ENCODE results near the gene GPC5.

Gene GPC5

GRCh38 chr13:91809161-91809560 lies 410.7 kb downstream of the GPC5 start:
- no peaks in the 10 kb centered on the region for H3K9me3 ChIP-seq (ENCODE audit: insufficient read depth, low read length)
- no peak overlapping the region for H3K9ac ChIP-seq (ENCODE audit: insufficient read length, low read depth)
- DNase-seq (ENCODE audit: low read depth, low spot score) = no peak
- no peaks in the 10 kb centered on the region for H3K4me1 ChIP-seq (ENCODE audit: insufficient read depth, insufficient read length)
- no peaks in the 10 kb centered on the region for H3K27me3 ChIP-seq (ENCODE audit: insufficient read depth, insufficient read length)
- H3K4me3 ChIP-seq (ENCODE audit: insufficient read length, low read depth) = no peak overlapping the region
- TF ChIP-seq SUZ12 (IDR thresholded peaks at IDR 0.05; ENCODE audit: extremely low read depth, insufficient read depth, insufficient read length) = no peak
- H3K36me3 ChIP-seq (ENCODE audit: insufficient read depth, insufficient read length, low read length) = no peaks in the 10 kb centered on the region

- no peak for DNase-seq (ENCODE audit: low read depth, low spot score)
- Histone ChIP-seq H3K4me1 (ENCODE audit: insufficient read depth, insufficient read length) (no peaks in the 10 kb centered on the region), H3K9ac (ENCODE audit: insufficient read length, low read depth) (no peak overlapping the region), H3K4me3 (ENCODE audit: insufficient read length, low read depth) (no peak overlapping the region), H3K9me3 (ENCODE audit: insufficient read depth, low read length) (no peaks in the 10 kb centered on the region), H3K36me3 (ENCODE audit: insufficient read depth, insufficient read length, low read length) (no peaks in the 10 kb centered on the region), H3K27me3 (ENCODE audit: insufficient read depth, insufficient read length) (no peaks in the 10 kb centered on the region)
- TF ChIP-seq ZNF274 (IDR thresholded peaks at IDR 0.05; ENCODE audit: low read depth, low read length) (no peak), YY1 (IDR thresholded peaks at IDR 0.05; ENCODE audit: insufficient read depth, insufficient read length) (no peak), SUZ12 (IDR thresholded peaks at IDR 0.05; ENCODE audit: extremely low read depth, insufficient read depth, insufficient read length) (no peak)
Measured at GRCh38 chr13:91813253-91813652, 414.8 kb downstream of the GPC5 start.

GRCh38 chr13:91816263-91816807 lies 417.9 kb downstream of the GPC5 start:
- no peaks in the 10 kb centered on the region for H3K36me3 ChIP-seq (ENCODE audit: insufficient read depth, insufficient read length, low read length)
- no peaks in the 10 kb centered on the region for H3K9me3 ChIP-seq (ENCODE audit: insufficient read depth, low read length)
- H3K4me1 ChIP-seq (ENCODE audit: insufficient read depth, insufficient read length) = no peaks in the 10 kb centered on the region
- no peak overlapping the region for H3K9ac ChIP-seq (ENCODE audit: insufficient read length, low read depth)
- no peak for DNase-seq (ENCODE audit: low read depth, low spot score)
- no peaks in the 10 kb centered on the region for H3K27me3 ChIP-seq (ENCODE audit: insufficient read depth, insufficient read length)
- no peak overlapping the region for H3K4me3 ChIP-seq (ENCODE audit: insufficient read length, low read depth)
- TF ChIP-seq SUZ12 (IDR thresholded peaks at IDR 0.05; ENCODE audit: extremely low read depth, insufficient read depth, insufficient read length) (no peak), YY1 (IDR thresholded peaks at IDR 0.05; ENCODE audit: insufficient read depth, insufficient read length) (no peak), ZNF274 (IDR thresholded peaks at IDR 0.05; ENCODE audit: low read depth, low read length) (no peak)

- DNase-seq (ENCODE audit: low read depth, low spot score) = no peak
- H3K9me3 ChIP-seq (ENCODE audit: insufficient read depth, low read length) = no peaks in the 10 kb centered on the region
Measured at GRCh38 chr13:91817250-91817649, 418.8 kb downstream of the GPC5 start.

GRCh38 chr13:91824416-91824815 lies 426.0 kb downstream of the GPC5 start:
- no peaks in the 10 kb centered on the region for H3K27me3 ChIP-seq (ENCODE audit: insufficient read depth, insufficient read length)
- H3K9me3 ChIP-seq (ENCODE audit: insufficient read depth, low read length) = no peaks in the 10 kb centered on the region
- no peak overlapping the region for H3K9ac ChIP-seq (ENCODE audit: insufficient read length, low read depth)
- TF ChIP-seq ZNF274 (IDR thresholded peaks at IDR 0.05; ENCODE audit: low read depth, low read length) = no peak
- no peak for TF ChIP-seq YY1 (IDR thresholded peaks at IDR 0.05; ENCODE audit: insufficient read depth, insufficient read length)
- TF ChIP-seq SUZ12 (IDR thresholded peaks at IDR 0.05; ENCODE audit: extremely low read depth, insufficient read depth, insufficient read length) = no peak
- DNase-seq (ENCODE audit: low read depth, low spot score) = no peak
- H3K36me3 ChIP-seq (ENCODE audit: insufficient read depth, insufficient read length, low read length) = no peaks in the 10 kb centered on the region
- H3K4me3 ChIP-seq (ENCODE audit: insufficient read length, low read depth) = no peak overlapping the region
- no peaks in the 10 kb centered on the region for H3K4me1 ChIP-seq (ENCODE audit: insufficient read depth, insufficient read length)

More at GRCh38 chr13:91817250-91817649, 418.8 kb downstream of the GPC5 start:
- Histone ChIP-seq H3K9ac (ENCODE audit: insufficient read length, low read depth) (no peak overlapping the region), H3K36me3 (ENCODE audit: insufficient read depth, insufficient read length, low read length) (no peaks in the 10 kb centered on the region), H3K4me1 (ENCODE audit: insufficient read depth, insufficient read length) (no peaks in the 10 kb centered on the region), H3K4me3 (ENCODE audit: insufficient read length, low read depth) (no peak overlapping the region), H3K27me3 (ENCODE audit: insufficient read depth, insufficient read length) (no peaks in the 10 kb centered on the region)
- TF ChIP-seq ZNF274 (IDR thresholded peaks at IDR 0.05; ENCODE audit: low read depth, low read length) = no peak
- TF ChIP-seq YY1 (IDR thresholded peaks at IDR 0.05; ENCODE audit: insufficient read depth, insufficient read length) = no peak
- TF ChIP-seq SUZ12 (IDR thresholded peaks at IDR 0.05; ENCODE audit: extremely low read depth, insufficient read depth, insufficient read length) = no peak

GRCh38 chr13:91825516-91825915 lies 427.1 kb downstream of the GPC5 start:
- Histone ChIP-seq H3K36me3 (ENCODE audit: insufficient read depth, insufficient read length, low read length) (no peaks in the 10 kb centered on the region), H3K4me3 (ENCODE audit: insufficient read length, low read depth) (no peak overlapping the region), H3K27me3 (ENCODE audit: insufficient read depth, insufficient read length) (no peaks in the 10 kb centered on the region), H3K4me1 (ENCODE audit: insufficient read depth, insufficient read length) (no peaks in the 10 kb centered on the region), H3K9ac (ENCODE audit: insufficient read length, low read depth) (no peak overlapping the region), H3K9me3 (ENCODE audit: insufficient read depth, low read length) (no peaks in the 10 kb centered on the region)
- TF ChIP-seq YY1 (IDR thresholded peaks at IDR 0.05; ENCODE audit: insufficient read depth, insufficient read length) (no peak), ZNF274 (IDR thresholded peaks at IDR 0.05; ENCODE audit: low read depth, low read length) (no peak), SUZ12 (IDR thresholded peaks at IDR 0.05; ENCODE audit: extremely low read depth, insufficient read depth, insufficient read length) (no peak)
- no peak for DNase-seq (ENCODE audit: low read depth, low spot score)

- H3K9me3 ChIP-seq (ENCODE audit: insufficient read depth, low read length) = no peaks in the 10 kb centered on the region
- H3K4me1 ChIP-seq (ENCODE audit: insufficient read depth, insufficient read length) = no peaks in the 10 kb centered on the region
- no peak for DNase-seq (ENCODE audit: low read depth, low spot score)
- H3K9ac ChIP-seq (ENCODE audit: insufficient read length, low read depth) = no peak overlapping the region
- H3K27me3 ChIP-seq (ENCODE audit: insufficient read depth, insufficient read length) = no peaks in the 10 kb centered on the region
- no peaks in the 10 kb centered on the region for H3K36me3 ChIP-seq (ENCODE audit: insufficient read depth, insufficient read length, low read length)
- H3K4me3 ChIP-seq (ENCODE audit: insufficient read length, low read depth) = no peak overlapping the region
- TF ChIP-seq YY1 (IDR thresholded peaks at IDR 0.05; ENCODE audit: insufficient read depth, insufficient read length) = no peak
- TF ChIP-seq ZNF274 (IDR thresholded peaks at IDR 0.05; ENCODE audit: low read depth, low read length) = no peak
- TF ChIP-seq SUZ12 (IDR thresholded peaks at IDR 0.05; ENCODE audit: extremely low read depth, insufficient read depth, insufficient read length) = no peak
Measured at GRCh38 chr13:91836553-91836952, 438.1 kb downstream of the GPC5 start.
